Psoas muscle (tissue), 8 donors: ENCODE measurements around the gene KDM2A. TPM values are rescaled to one million over a fixed set of nuclear protein-coding genes. Genes with fewer than 3 reads are reported as not detected.
"Not testable (repeated sequence)": the region's sequence is repeated elsewhere in the genome, so short reads cannot be mapped to it uniquely, and the experiment has no call there.

ENCODE experiments used
- ATAC-seq, 4 donors: fragments of 200-7000 bp; cut with Tn5 transposase; one replicate each; pipeline ENCODE4 v1.9.1; 2020; ENCODE audit warnings: moderate library complexity in 3 of 4, mild to moderate bottlenecking in 2 of 4
- DNase-seq, 2 donors: peaks; one replicate each; pipeline ENCODE4 v3.0.0-alpha.2; 2020
- H3K27ac ChIP-seq: fragments of 200-600 bp; one replicate; pipeline ENCODE4 v1.8.0; 2022
- H3K27me3 ChIP-seq, 3 donors: fragments of 200-600 bp in 1 of 3; one replicate each; pipeline versions ENCODE4 v1.6.1 to v1.8.0; 2013 to 2022; ENCODE audit warnings: low read length in 2 of 3, mild to moderate bottlenecking in 2 of 3, moderate library complexity in 1 of 3; ENCODE audit not compliant: insufficient read depth in 3 of 3
- H3K36me3 ChIP-seq, 2 donors: fragments of 200-600 bp in 1 of 2; one replicate each; pipeline versions ENCODE4 v1.6.1 to v1.8.0; 2013 to 2022; ENCODE audit warnings: low read depth in 1 of 2, mild to moderate bottlenecking in 1 of 2, moderate library complexity in 1 of 2; ENCODE audit not compliant: insufficient read depth in 1 of 2
- H3K4me1 ChIP-seq: fragments of 200-600 bp; one replicate; pipeline ENCODE4 v1.8.0; 2022
- H3K4me3 ChIP-seq: fragments of 200-600 bp; one replicate; pipeline ENCODE4 v1.8.0; 2022; ENCODE audit warnings: mild to moderate bottlenecking
- H3K9me3 ChIP-seq: fragments of 200-600 bp; one replicate; pipeline ENCODE4 v1.8.0; 2022
- CTCF ChIP-seq: fragments of 200-600 bp; IDR thresholded peaks from one replicate; pipeline ENCODE4 v1.8.0; 2022; ENCODE audit warnings: antibody characterized with exemption
- WGBS, 3 donors: extraction: QIAGEN DNeasy Blood & Tissue Kit; methylation state at CpG; one replicate each; pipeline versions ENCODE4 v1.1.6 to v1.1.7; 2013; 5-methylcytosine and 5-hydroxymethylcytosine counted together
- intact Hi-C, 2 donors: fragments of 100-400 bp; cut with DNase I; formaldehyde crosslinking; loops; one replicate each; pipeline versions ENCODE4 v1.11.0 to v1.14.2; 2022
- polyA plus RNA-seq, 3 donors: library from polyadenylated mRNA; stranded (reverse); fragments of 200-250 nt; gene quantifications; one replicate each; pipeline ENCODE4 v1.2.3, GENCODE V29; 2013
- total RNA-seq, 4 donors: library from RNA; stranded (reverse); fragmentation: NEBNext Ultra II Directional in 2 of 4; extraction: Animal tissue kit (Norgen Biotek cat#: 25700) in 2 of 4; gene quantifications; one replicate each; pipeline versions ENCODE4 v1.2.1 to v1.2.4, GENCODE V29; 2021 to 2023
- donor health status: healthy with polysubstance abuse.
- donor health status: DM: no; HTN: no; CAD: no; lungs with moderate emphysema.
- donor health status: Bipolar disorder and iron deficiency.
- donor health status: healthy.
- donor health status: DM: yes; HTN: yes; CAD: no.
- donor health status: DM: no; HTN: no; CAD: no.
- donor health status: DM: no; HTN: no; CAD: no.
- donor health status: DM: yes; HTN: yes; CAD: no.

Gene KDM2A
- total and polyA plus RNA-seq, 7 donors, result 26.6 to 67.9 (median 52.4) TPM

GRCh38 chr11:67126986-67127385 lies 7.9 kb downstream of the KDM2A start:
- TF ChIP-seq CTCF, result no peak
- ATAC-seq (no peak), DNase-seq (no peak)
- peaks cover 0 to 62% of the 10 kb centered on the region in 2 donors for H3K36me3 ChIP-seq
- H3K27me3 ChIP-seq, result no peaks in the 10 kb centered on the region
- no peak overlapping the region for H3K27ac ChIP-seq
- peaks cover 27% of the 10 kb centered on the region for H3K4me1 ChIP-seq
- no peak overlapping the region for H3K4me3 ChIP-seq
- 72 to 88% (median 77%) methylated on average over 4 of the region's 4 CpGs for WGBS, 3 donors
- intact Hi-C loops, result no loop called here
- no peaks in the 10 kb centered on the region for H3K9me3 ChIP-seq

GRCh38 chr11:67130861-67131260 lies 11.8 kb downstream of the KDM2A start:
- H3K4me3 ChIP-seq, intact Hi-C loops, ATAC-seq, H3K27ac ChIP-seq, H3K4me1 ChIP-seq, H3K9me3 ChIP-seq, DNase-seq, H3K27me3 ChIP-seq: not testable (repeated sequence)
- H3K36me3 ChIP-seq, result peaks cover 0 to 82% of the 10 kb centered on the region in 2 donors
- WGBS, 3 donors, result 89 to 92% (median 91%) methylated on average over 10 of the region's 10 CpGs

GRCh38 chr11:67136156-67136555 lies 17.1 kb downstream of the KDM2A start:
- ATAC-seq (no peak), DNase-seq (no peak)
- Histone ChIP-seq H3K27ac (no peak overlapping the region), H3K9me3 (no peaks in the 10 kb centered on the region), H3K27me3 (no peaks in the 10 kb centered on the region), H3K4me3 (no peak overlapping the region), H3K4me1 (no peaks in the 10 kb centered on the region), H3K36me3 (peaks cover 0 to 98% of the 10 kb centered on the region in 2 donors)
- TF ChIP-seq CTCF, result no peak
- 89 to 96% (median 93%) methylated on average over 1 of the region's 1 CpG for whole genome bisulfite sequencing, 3 donors
- intact Hi-C loops, result no loop called here

- DNase-seq (no peak), ATAC-seq (no peak)
- peaks cover 0 to 91% of the 10 kb centered on the region in 2 donors for H3K36me3 ChIP-seq
- intact Hi-C loops, result no loop called here
- H3K9me3 ChIP-seq, result no peaks in the 10 kb centered on the region
- H3K27me3 ChIP-seq, result no peaks in the 10 kb centered on the region
- no peak for TF ChIP-seq CTCF
- no peaks in the 10 kb centered on the region for H3K4me1 ChIP-seq
- no peak overlapping the region for H3K27ac ChIP-seq
- WGBS, 3 donors, result 72 to 93% (median 78%) methylated on average over 4 of the region's 4 CpGs
- H3K4me3 ChIP-seq, result no peak overlapping the region
Measured at GRCh38 chr11:67138922-67139321, 19.9 kb downstream of the KDM2A start.

- intact Hi-C loops, result no loop called here
- no peak overlapping the region for H3K27ac ChIP-seq
- H3K9me3 ChIP-seq, result no peaks in the 10 kb centered on the region
- H3K4me1 ChIP-seq, result peaks cover 4% of the 10 kb centered on the region
- DNase-seq (no peak), ATAC-seq (no peak)
- WGBS, 3 donors, result 90 to 91% (median 90%) methylated on average over 5 of the region's 5 CpGs
- H3K27me3 ChIP-seq, result no peaks in the 10 kb centered on the region
- H3K36me3 ChIP-seq, result peaks cover 0 to 76% of the 10 kb centered on the region in 2 donors
- no peak for TF ChIP-seq CTCF
- H3K4me3 ChIP-seq, result no peak overlapping the region
Measured at GRCh38 chr11:67146516-67147226, 27.6 kb downstream of the KDM2A start.
